WTC11 (cell line): ENCODE measurements around the gene ZNF423. TPM values are rescaled to one million over a fixed set of nuclear protein-coding genes. Genes with fewer than 3 reads are reported as not detected.

Source experiments
- ATAC-seq: fragments of 200-7000 bp; cut with Tn5 transposase; 2 replicates; pipeline ENCODE4 v1.10.0; 2021; ENCODE audit warnings: mild to moderate bottlenecking, moderate library complexity
- CTCF ChIA-PET: fragments of 300-600 bp; sonication (Branson Sonifier 250); formaldehyde crosslinking; loops from one replicate; lab custom pipeline; 2021; ENCODE audit warnings: antibody characterized with exemption; lab: Charles Lee
- POLR2A ChIA-PET: fragments of 350-600 bp; sonication (Branson Sonifier 250); formaldehyde crosslinking; loops from one replicate; lab custom pipeline; 2021; ENCODE audit warnings: antibody characterized with exemption; lab: Charles Lee
- DNase-seq: peaks from one replicate; pipeline ENCODE4 v3.0.0; 2021; ENCODE audit warnings: low spot score
- H3K27ac Mint-ChIP-seq: 2 replicates; pipeline ENCODE4 v1.8.0; 2021; ENCODE audit warnings: mixed read lengths
- H3K27me3 Mint-ChIP-seq: 2 replicates; pipeline ENCODE4 v1.8.0; 2021; ENCODE audit warnings: low read depth, mild to moderate bottlenecking, moderate library complexity, mixed read lengths
- H3K36me3 Mint-ChIP-seq: 2 replicates; pipeline ENCODE4 v1.8.0; 2021; ENCODE audit warnings: mixed read lengths
- H3K4me1 Mint-ChIP-seq: 2 replicates; pipeline ENCODE4 v1.8.0; 2022; ENCODE audit warnings: mixed read lengths
- H3K4me3 Mint-ChIP-seq: 2 replicates; pipeline ENCODE4 v1.8.0; 2021; ENCODE audit warnings: mild to moderate bottlenecking, moderate library complexity, mixed read lengths
- H3K9me3 Mint-ChIP-seq: 2 replicates; pipeline ENCODE4 v1.8.0; 2021; ENCODE audit warnings: mixed read lengths
- CREB1 ChIP-seq: sonication (generic); formaldehyde crosslinking; IDR thresholded peaks from 2 replicates; pipeline ENCODE4 v1.8.0; 2023; ENCODE audit warnings: mild to moderate bottlenecking, missing genetic modification reagents
- FOXK1 ChIP-seq: sonication (generic); formaldehyde crosslinking; IDR thresholded peaks from 2 replicates; pipeline ENCODE4 v1.8.0; 2022; ENCODE audit warnings: mild to moderate bottlenecking, moderate library complexity, missing genetic modification reagents
- GRHL2 ChIP-seq: fragments of 250-450 bp; sonication (Bioruptor Pico); IDR thresholded peaks from 2 replicates; pipeline ENCODE4 v1.8.0; 2022; ENCODE audit warnings: mild to moderate bottlenecking, moderate library complexity; ENCODE audit not compliant: insufficient replicate concordance, severe bottlenecking
- JAZF1 ChIP-seq: fragments of 250-450 bp; sonication (Bioruptor Pico); IDR thresholded peaks from 2 replicates; pipeline ENCODE4 v1.9.0; 2021; ENCODE audit warnings: moderate library complexity, mild to moderate bottlenecking, inconsistent platforms
- KAT7 ChIP-seq: sonication (generic); formaldehyde crosslinking; IDR thresholded peaks from 2 replicates; pipeline ENCODE4 v1.8.1; 2023; ENCODE audit warnings: missing genetic modification reagents, mild to moderate bottlenecking, borderline replicate concordance
- NR2C2 ChIP-seq: sonication (generic); formaldehyde crosslinking; IDR thresholded peaks from 2 replicates; pipeline ENCODE4 v1.8.0; 2022; ENCODE audit warnings: mild to moderate bottlenecking, missing genetic modification reagents
- TEAD1 ChIP-seq: sonication (generic); formaldehyde crosslinking; IDR thresholded peaks from 2 replicates; pipeline ENCODE4 v1.8.0; 2022; ENCODE audit warnings: mild to moderate bottlenecking, missing genetic modification reagents
- TEAD4 ChIP-seq: sonication (generic); formaldehyde crosslinking; IDR thresholded peaks from 2 replicates; pipeline ENCODE4 v1.8.0; 2022; ENCODE audit warnings: mild to moderate bottlenecking, missing genetic modification reagents
- ZNF263 ChIP-seq: sonication (generic); formaldehyde crosslinking; IDR thresholded peaks from 2 replicates; pipeline ENCODE4 v1.8.1; 2022; ENCODE audit warnings: low read depth, mild to moderate bottlenecking, moderate library complexity, missing genetic modification reagents
- ZNF416 ChIP-seq: fragments of 250-450 bp; sonication (Bioruptor Pico); IDR thresholded peaks from 2 replicates; pipeline ENCODE4 v1.9.0; 2021; ENCODE audit warnings: mild to moderate bottlenecking, inconsistent platforms
- total RNA-seq: library from RNA; stranded (reverse); gene quantifications from 3 replicates; pipeline ENCODE4 v1.2.3, GENCODE V29; 2021
- TF ChIP-seq, protein P1 (sequence below): sonication (generic); formaldehyde crosslinking; conservative IDR thresholded peaks from 2 replicates; pipeline ENCODE4 v1.8.1; 2023; ENCODE audit warnings: mild to moderate bottlenecking, low read depth, missing genetic modification reagents, moderate library complexity
- TF ChIP-seq, protein P2 (sequence below): sonication (generic); formaldehyde crosslinking; IDR thresholded peaks from 2 replicates; pipeline ENCODE4 v1.8.1; 2022; ENCODE audit warnings: low read depth, missing genetic modification reagents, borderline replicate concordance
- TF ChIP-seq, protein P3 (sequence below): sonication (generic); formaldehyde crosslinking; IDR thresholded peaks from 2 replicates; pipeline ENCODE4 v1.8.1; 2023; ENCODE audit warnings: mild to moderate bottlenecking, missing genetic modification reagents, moderate library complexity
- TF ChIP-seq, protein P4 (sequence below): sonication (generic); formaldehyde crosslinking; IDR thresholded peaks from 2 replicates; pipeline ENCODE4 v1.8.1; 2023; ENCODE audit warnings: mild to moderate bottlenecking, moderate library complexity, missing genetic modification reagents
- TF ChIP-seq, protein P5 (sequence below): sonication (generic); formaldehyde crosslinking; IDR thresholded peaks from 2 replicates; pipeline ENCODE4 v1.8.0; 2022; ENCODE audit warnings: mild to moderate bottlenecking, missing genetic modification reagents
- TF ChIP-seq, protein P6 (sequence below): fragments of 250-450 bp; sonication (Bioruptor Pico); conservative IDR thresholded peaks from 2 replicates; pipeline ENCODE4 v1.9.0; 2021; ENCODE audit warnings: mild to moderate bottlenecking
- TF ChIP-seq, protein P7 (sequence below): sonication (generic); formaldehyde crosslinking; IDR thresholded peaks from 2 replicates; pipeline ENCODE4 v1.8.0; 2023; ENCODE audit warnings: missing genetic modification reagents, mild to moderate bottlenecking, borderline replicate concordance
- TF ChIP-seq, protein P8 (sequence below): fragments of 250-450 bp; sonication (Bioruptor Pico); IDR thresholded peaks from 2 replicates; pipeline ENCODE4 v2.1.2; 2022; ENCODE audit warnings: mild to moderate bottlenecking, moderate library complexity

ZNF423 gene
- total RNA-seq, 1 experiment from 2014 or later, result 38.8 TPM

DNA sequence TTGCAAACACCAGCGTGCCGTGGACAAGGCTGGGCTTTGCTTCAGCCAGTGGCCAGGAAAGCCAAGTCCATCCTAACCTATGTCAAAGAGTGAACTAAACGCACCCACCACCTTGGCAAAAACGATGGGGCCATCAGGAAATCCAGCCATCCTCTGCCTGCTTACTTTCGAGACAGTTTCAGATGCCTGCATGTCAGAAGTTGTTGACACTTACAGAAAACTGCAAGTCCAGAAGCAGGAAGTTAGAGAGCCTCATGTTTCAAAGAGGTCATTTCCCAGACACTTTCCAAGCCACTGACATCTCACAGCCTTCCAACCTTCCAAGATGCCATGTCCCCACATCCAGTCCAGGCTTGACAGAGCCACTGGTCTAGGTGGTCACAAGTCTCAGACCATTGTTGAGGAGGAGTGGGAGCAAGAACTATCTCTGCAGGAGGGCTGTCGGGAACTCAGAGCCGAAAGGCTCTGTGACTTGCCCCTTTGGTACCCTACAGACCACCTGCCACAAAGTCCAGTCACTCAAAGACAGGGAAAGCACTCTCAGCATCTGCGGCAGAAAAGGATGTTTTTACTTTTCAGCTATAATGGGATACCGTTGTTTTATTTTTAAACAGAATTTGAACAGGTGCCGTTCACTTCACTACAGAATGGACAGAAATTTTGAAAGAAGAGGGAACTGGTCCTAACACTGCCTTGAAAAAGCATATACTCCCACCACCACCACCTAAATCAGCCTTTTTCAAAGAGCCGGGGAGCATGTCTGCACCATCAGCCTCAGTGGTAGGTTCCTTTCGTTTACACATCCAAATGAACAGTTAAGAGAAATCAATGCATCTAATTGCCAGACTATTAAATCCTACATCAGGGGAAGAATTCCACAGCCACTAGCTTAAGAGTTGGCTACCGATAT is 5.1 kb downstream of the ZNF423 start:
- TF ChIP-seq GRHL2, result no peak
- TF ChIP-seq, protein P1, sequence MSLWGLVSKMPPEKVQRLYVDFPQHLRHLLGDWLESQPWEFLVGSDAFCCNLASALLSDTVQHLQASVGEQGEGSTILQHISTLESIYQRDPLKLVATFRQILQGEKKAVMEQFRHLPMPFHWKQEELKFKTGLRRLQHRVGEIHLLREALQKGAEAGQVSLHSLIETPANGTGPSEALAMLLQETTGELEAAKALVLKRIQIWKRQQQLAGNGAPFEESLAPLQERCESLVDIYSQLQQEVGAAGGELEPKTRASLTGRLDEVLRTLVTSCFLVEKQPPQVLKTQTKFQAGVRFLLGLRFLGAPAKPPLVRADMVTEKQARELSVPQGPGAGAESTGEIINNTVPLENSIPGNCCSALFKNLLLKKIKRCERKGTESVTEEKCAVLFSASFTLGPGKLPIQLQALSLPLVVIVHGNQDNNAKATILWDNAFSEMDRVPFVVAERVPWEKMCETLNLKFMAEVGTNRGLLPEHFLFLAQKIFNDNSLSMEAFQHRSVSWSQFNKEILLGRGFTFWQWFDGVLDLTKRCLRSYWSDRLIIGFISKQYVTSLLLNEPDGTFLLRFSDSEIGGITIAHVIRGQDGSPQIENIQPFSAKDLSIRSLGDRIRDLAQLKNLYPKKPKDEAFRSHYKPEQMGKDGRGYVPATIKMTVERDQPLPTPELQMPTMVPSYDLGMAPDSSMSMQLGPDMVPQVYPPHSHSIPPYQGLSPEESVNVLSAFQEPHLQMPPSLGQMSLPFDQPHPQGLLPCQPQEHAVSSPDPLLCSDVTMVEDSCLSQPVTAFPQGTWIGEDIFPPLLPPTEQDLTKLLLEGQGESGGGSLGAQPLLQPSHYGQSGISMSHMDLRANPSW (CRISPR knock-in tag), result no peak
- TF ChIP-seq CREB1 (CRISPR knock-in tag), result no peak
- no peak for TF ChIP-seq ZNF416 (CRISPR knock-in tag)
- TF ChIP-seq, protein P2, sequence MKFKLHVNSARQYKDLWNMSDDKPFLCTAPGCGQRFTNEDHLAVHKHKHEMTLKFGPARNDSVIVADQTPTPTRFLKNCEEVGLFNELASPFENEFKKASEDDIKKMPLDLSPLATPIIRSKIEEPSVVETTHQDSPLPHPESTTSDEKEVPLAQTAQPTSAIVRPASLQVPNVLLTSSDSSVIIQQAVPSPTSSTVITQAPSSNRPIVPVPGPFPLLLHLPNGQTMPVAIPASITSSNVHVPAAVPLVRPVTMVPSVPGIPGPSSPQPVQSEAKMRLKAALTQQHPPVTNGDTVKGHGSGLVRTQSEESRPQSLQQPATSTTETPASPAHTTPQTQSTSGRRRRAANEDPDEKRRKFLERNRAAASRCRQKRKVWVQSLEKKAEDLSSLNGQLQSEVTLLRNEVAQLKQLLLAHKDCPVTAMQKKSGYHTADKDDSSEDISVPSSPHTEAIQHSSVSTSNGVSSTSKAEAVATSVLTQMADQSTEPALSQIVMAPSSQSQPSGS (CRISPR knock-in tag), result no peak
- TF ChIP-seq JAZF1 (CRISPR knock-in tag), result no peak
- TF ChIP-seq, protein P3, sequence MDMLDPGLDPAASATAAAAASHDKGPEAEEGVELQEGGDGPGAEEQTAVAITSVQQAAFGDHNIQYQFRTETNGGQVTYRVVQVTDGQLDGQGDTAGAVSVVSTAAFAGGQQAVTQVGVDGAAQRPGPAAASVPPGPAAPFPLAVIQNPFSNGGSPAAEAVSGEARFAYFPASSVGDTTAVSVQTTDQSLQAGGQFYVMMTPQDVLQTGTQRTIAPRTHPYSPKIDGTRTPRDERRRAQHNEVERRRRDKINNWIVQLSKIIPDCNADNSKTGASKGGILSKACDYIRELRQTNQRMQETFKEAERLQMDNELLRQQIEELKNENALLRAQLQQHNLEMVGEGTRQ (CRISPR knock-in tag), result no peak
- no peak for TF ChIP-seq KAT7 (CRISPR knock-in tag)
- TF ChIP-seq, protein P4, sequence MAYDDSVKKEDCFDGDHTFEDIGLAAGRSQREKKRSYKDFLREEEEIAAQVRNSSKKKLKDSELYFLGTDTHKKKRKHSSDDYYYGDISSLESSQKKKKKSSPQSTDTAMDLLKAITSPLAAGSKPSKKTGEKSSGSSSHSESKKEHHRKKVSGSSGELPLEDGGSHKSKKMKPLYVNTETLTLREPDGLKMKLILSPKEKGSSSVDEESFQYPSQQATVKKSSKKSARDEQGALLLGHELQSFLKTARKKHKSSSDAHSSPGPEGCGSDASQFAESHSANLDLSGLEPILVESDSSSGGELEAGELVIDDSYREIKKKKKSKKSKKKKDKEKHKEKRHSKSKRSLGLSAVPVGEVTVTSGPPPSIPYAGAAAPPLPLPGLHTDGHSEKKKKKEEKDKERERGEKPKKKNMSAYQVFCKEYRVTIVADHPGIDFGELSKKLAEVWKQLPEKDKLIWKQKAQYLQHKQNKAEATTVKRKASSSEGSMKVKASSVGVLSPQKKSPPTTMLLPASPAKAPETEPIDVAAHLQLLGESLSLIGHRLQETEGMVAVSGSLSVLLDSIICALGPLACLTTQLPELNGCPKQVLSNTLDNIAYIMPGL, result no peak
- TF ChIP-seq, protein P5, sequence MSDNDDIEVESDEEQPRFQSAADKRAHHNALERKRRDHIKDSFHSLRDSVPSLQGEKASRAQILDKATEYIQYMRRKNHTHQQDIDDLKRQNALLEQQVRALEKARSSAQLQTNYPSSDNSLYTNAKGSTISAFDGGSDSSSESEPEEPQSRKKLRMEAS (CRISPR knock-in tag), result no peak
- no peak for TF ChIP-seq NR2C2
- TF ChIP-seq ZNF263 (CRISPR knock-in tag), result no peak
- no peak for TF ChIP-seq TEAD1 (CRISPR knock-in tag)
- TF ChIP-seq, protein P6, sequence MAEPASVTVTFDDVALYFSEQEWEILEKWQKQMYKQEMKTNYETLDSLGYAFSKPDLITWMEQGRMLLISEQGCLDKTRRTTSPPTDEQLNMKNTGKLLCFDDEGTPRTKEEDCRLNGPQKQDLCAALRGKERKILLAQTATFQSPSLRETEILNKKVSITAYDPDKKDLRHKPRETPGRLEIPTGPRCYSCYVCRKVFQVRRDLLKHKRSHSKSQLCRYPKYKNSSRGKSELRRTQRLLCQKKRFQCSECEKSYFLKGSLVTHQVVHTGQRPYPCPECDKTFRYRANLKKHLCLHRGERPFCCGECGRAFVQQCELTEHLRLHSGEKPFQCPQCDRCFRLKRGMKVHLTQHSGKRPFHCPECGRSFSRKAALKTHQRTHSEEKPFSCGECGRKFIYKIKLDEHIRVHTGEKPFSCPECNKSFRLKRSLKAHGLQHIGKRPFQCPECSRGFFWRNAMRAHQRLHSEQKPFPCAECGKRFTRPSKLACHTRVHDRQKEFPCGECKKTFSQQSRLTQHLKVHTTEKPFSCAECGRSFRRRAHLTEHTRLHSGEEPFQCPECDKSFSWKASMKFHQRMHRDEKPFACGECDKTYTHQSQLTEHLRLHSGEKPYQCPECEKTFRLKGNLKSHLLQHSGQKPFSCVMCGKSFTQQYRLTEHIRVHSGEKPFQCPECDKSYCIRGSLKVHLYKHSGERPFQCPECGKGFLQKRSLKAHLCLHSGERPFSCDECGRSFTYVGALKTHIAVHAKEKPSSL (CRISPR knock-in tag), result no peak
- TF ChIP-seq TEAD4, result no peak
- no peak for TF ChIP-seq FOXK1
- TF ChIP-seq, protein P7, sequence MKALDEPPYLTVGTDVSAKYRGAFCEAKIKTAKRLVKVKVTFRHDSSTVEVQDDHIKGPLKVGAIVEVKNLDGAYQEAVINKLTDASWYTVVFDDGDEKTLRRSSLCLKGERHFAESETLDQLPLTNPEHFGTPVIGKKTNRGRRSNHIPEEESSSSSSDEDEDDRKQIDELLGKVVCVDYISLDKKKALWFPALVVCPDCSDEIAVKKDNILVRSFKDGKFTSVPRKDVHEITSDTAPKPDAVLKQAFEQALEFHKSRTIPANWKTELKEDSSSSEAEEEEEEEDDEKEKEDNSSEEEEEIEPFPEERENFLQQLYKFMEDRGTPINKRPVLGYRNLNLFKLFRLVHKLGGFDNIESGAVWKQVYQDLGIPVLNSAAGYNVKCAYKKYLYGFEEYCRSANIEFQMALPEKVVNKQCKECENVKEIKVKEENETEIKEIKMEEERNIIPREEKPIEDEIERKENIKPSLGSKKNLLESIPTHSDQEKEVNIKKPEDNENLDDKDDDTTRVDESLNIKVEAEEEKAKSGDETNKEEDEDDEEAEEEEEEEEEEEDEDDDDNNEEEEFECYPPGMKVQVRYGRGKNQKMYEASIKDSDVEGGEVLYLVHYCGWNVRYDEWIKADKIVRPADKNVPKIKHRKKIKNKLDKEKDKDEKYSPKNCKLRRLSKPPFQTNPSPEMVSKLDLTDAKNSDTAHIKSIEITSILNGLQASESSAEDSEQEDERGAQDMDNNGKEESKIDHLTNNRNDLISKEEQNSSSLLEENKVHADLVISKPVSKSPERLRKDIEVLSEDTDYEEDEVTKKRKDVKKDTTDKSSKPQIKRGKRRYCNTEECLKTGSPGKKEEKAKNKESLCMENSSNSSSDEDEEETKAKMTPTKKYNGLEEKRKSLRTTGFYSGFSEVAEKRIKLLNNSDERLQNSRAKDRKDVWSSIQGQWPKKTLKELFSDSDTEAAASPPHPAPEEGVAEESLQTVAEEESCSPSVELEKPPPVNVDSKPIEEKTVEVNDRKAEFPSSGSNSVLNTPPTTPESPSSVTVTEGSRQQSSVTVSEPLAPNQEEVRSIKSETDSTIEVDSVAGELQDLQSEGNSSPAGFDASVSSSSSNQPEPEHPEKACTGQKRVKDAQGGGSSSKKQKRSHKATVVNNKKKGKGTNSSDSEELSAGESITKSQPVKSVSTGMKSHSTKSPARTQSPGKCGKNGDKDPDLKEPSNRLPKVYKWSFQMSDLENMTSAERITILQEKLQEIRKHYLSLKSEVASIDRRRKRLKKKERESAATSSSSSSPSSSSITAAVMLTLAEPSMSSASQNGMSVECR (CRISPR knock-in tag), result no peak
- TF ChIP-seq, protein P8, sequence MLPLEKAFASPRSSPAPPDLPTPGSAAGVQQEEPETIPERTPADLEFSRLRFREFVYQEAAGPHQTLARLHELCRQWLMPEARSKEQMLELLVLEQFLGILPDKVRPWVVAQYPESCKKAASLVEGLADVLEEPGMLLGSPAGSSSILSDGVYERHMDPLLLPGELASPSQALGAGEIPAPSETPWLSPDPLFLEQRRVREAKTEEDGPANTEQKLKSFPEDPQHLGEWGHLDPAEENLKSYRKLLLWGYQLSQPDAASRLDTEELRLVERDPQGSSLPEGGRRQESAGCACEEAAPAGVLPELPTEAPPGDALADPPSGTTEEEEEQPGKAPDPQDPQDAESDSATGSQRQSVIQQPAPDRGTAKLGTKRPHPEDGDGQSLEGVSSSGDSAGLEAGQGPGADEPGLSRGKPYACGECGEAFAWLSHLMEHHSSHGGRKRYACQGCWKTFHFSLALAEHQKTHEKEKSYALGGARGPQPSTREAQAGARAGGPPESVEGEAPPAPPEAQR, result no peak
- Mint-ChIP-seq H3K9me3 (no peaks in the 10 kb centered on the region), H3K36me3 (no peaks in the 10 kb centered on the region), H3K4me3 (no peak overlapping the region), H3K27ac (no peak overlapping the region), H3K27me3 (no peaks in the 10 kb centered on the region), H3K4me1 (peaks cover 84% of the 10 kb centered on the region)
- no peak for ATAC-seq
- ChIA-PET POLR2A (interaction anchor here (0.9 kb wide), 1 partner anchor 10 kb away, joined by 3 read pairs; no protein-coding TSS in a partner anchor), CTCF (interaction anchor here (0.6 to 1.3 kb wide), 4 partner anchors 23 to 385 kb away, joined by 3 to 4 read pairs (median 3); no protein-coding TSS in a partner anchor)
- no peak for DNase-seq
